GM13976 (cell line): ENCODE measurements around the gene SLC66A3.

Experiments used
- DNase-seq: peaks from one replicate; pipeline ENCODE4 v3.0.0; 2012; ENCODE audit warnings: low spot score
- in situ Hi-C: fragments of 300-500 bp; cut with MboI; formaldehyde crosslinking; loops from one replicate; pipeline ENCODE4 v1.12.0; 2022; ENCODE audit warnings: low sequenced_read_pairs, mixed read lengths, inconsistent platforms; ENCODE audit not compliant: unreplicated experiment
- TF ChIP-seq, protein P1 (sequence below): IDR thresholded peaks from 2 replicates; pipeline ENCODE4 v1.5.1; 2012; ENCODE audit warnings: borderline replicate concordance, mild to moderate bottlenecking; ENCODE audit not compliant: insufficient read depth; ENCODE audit errors: extremely low read depth, missing control alignments, control extremely low read depth

Gene SLC66A3

GRCh38 chr2:11213090-11213638 is 57.9 kb downstream of the SLC66A3 start:
- in situ Hi-C loops: no loop called here
- no peak for DNase-seq
- TF ChIP-seq, protein P1, sequence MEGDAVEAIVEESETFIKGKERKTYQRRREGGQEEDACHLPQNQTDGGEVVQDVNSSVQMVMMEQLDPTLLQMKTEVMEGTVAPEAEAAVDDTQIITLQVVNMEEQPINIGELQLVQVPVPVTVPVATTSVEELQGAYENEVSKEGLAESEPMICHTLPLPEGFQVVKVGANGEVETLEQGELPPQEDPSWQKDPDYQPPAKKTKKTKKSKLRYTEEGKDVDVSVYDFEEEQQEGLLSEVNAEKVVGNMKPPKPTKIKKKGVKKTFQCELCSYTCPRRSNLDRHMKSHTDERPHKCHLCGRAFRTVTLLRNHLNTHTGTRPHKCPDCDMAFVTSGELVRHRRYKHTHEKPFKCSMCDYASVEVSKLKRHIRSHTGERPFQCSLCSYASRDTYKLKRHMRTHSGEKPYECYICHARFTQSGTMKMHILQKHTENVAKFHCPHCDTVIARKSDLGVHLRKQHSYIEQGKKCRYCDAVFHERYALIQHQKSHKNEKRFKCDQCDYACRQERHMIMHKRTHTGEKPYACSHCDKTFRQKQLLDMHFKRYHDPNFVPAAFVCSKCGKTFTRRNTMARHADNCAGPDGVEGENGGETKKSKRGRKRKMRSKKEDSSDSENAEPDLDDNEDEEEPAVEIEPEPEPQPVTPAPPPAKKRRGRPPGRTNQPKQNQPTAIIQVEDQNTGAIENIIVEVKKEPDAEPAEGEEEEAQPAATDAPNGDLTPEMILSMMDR: no peak

DNA sequence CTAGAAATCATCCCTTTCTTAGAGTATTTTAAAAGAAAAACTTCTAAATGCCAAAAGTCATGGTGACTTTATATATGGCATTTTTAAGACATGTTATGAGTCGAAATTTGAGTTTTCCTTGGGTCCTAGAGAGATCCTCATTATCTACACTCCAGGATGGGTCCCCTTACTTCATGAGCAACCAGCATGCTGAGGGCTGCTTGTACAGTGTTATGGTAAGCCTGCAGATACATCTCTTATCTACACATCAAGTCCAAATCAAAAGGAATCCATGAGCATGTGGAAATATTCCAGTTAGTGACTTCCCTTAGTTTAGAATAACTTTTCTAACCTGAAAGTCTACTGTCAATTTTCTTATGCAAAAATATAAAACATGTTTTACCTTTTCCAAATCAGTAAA is 58.7 kb downstream of the SLC66A3 start:
- no peak for DNase-seq
- in situ Hi-C loops: no loop called here
- TF ChIP-seq, protein P1: no peak

DNA sequence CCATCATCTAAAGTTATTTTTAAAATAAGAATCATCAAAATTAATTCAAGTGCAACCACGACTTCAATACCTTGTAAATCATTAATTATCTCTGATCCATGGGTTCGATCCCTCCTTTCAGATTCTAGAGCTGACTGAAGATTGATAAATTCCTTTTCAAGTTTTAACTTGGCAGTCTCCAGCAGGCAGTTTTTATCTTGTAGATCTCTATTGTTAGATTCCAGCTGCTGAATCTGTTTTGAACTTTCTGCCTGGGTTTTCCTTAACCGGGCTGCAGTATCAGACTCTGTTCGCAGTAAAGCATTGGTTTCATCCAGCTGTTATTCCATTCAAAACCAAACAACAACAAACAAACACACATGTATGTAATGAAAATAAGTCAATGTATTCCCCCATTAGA is 59.5 kb downstream of the SLC66A3 start:
- in situ Hi-C loops: no loop called here
- TF ChIP-seq, protein P1: no peak
- DNase-seq: no peak

DNA sequence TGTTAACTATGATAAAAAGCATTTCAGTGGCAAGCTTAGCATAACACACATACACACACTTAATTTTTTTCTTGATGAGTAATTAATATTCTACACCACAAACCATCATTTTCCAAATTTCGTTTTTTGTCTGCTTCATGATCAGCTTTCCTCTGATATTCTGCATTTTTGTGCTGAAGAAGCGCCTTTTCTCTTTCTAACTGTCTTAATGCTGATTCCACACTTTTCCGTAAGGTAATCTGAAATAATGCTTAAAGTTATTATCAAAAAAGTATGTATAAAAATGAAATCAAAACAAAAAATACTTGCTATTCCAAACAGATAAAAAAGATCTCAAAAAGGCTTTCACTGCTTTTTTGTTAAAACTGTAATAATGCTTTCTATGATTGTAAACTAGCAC is 60.1 kb downstream of the SLC66A3 start:
- TF ChIP-seq, protein P1: no peak
- DNase-seq: no peak
- in situ Hi-C loops: no loop called here

DNA sequence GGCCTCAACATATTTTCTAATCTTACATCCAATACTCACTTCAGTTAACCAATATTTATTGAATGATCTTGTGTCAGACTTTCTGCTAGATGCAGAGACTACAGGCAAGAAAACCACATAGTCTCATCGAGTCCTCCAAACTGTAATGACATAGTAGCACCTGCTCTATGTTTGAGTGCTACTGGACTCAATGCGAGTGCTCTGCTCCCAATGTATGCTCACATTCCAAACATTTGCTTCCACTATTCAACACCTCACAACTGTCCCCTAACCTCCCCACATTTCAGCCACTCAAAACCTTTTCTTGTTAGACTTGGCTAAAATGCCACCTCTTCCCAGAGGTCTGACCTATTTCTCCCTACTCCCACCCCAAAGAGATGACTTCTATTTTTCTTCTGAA is 65.2 kb downstream of the SLC66A3 start:
- in situ Hi-C loops: no loop called here
- TF ChIP-seq, protein P1: no peak
- no peak for DNase-seq

DNA sequence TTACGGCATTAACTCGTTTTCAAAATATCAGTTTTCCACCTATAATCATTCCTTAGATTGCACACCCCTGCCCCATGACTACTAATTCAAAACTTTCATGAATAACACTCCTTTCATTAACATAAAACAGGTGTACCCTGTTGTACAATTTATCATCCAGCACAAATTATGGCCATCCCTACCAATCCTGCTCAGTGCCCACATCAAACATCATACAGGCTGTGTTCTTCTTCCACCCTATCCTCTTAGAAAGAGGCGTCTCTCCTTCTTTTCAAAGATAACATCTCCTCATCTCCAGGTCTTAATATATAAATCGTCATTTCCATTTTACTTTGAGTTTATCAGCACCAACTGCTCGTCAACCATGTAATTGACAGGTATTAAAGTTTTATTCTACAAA is 67.6 kb downstream of the SLC66A3 start:
- in situ Hi-C loops: no loop called here

More for the DNA sequence above, 67.6 kb downstream of the SLC66A3 start:
- no peak for DNase-seq
- TF ChIP-seq, protein P1: no peak
